Caco-2 (cell line): Measurements from ENCODE around the gene CACNB2. TPM values are rescaled to one million over a fixed set of nuclear protein-coding genes. Genes with fewer than 3 reads are reported as not detected.
"Not testable (repeated sequence)": the region's sequence is repeated elsewhere in the genome, so short reads cannot be mapped to it uniquely, and the experiment has no call there.

Source experiments
- BruUV-seq: library from RNA; stranded (reverse); fragments of 400-500 nt; replicated peaks from 2 replicates; lab custom pipeline; 2021; lab: Mats Ljungman, UMichigan
- CTCF ChIA-PET: fragments of 300-600 bp; sonication (Branson Sonifier 250); formaldehyde crosslinking; loops from one replicate; lab custom pipeline; 2022; ENCODE audit warnings: antibody characterized with exemption; lab: Charles Lee
- POLR2A ChIA-PET: fragments of 300-600 bp; sonication (Branson Sonifier 250); formaldehyde crosslinking; loops from one replicate; lab custom pipeline; 2022; ENCODE audit warnings: antibody characterized with exemption; lab: Charles Lee
- DNase-seq, 2 experiments: peaks; one replicate each; pipeline versions ENCODE4 v3.0.0 to v3.0.0-alpha.2; 2020 to 2022
- H3K27me3 ChIP-seq: replicated peaks from 2 replicates; pipeline ENCODE4 v1.6.0; 2011; ENCODE audit warnings: low read length; ENCODE audit not compliant: control insufficient read depth, insufficient read depth
- H3K36me3 ChIP-seq: 2 replicates; pipeline ENCODE4 v1.5.1; 2011; ENCODE audit warnings: low read length; ENCODE audit not compliant: control insufficient read depth, insufficient read depth
- H3K4me1 ChIP-seq: fragments of 250-450 bp; sonication (Bioruptor Pico); 2 replicates; pipeline ENCODE4 v1.5.1; 2020; ENCODE audit warnings: mild to moderate bottlenecking
- H3K4me3 ChIP-seq: 2 replicates; pipeline ENCODE4 v1.5.1; 2011; ENCODE audit warnings: low read depth, mild to moderate bottlenecking, control low read depth, low read length
- H3K9me3 ChIP-seq: fragments of 250-450 bp; sonication (Bioruptor Pico); 2 replicates; pipeline ENCODE4 v1.5.1; 2020; ENCODE audit warnings: mild to moderate bottlenecking, moderate library complexity
- H3K27ac Mint-ChIP-seq: one replicate; pipeline ENCODE4 v1.8.0; 2022; ENCODE audit warnings: mixed read lengths; ENCODE audit not compliant: unreplicated experiment
- H3K27me3 Mint-ChIP-seq: one replicate; pipeline ENCODE4 v1.8.0; 2022; ENCODE audit warnings: mixed read lengths; ENCODE audit not compliant: insufficient read depth, unreplicated experiment
- H3K36me3 Mint-ChIP-seq: one replicate; pipeline ENCODE4 v1.8.0; 2022; ENCODE audit warnings: mild to moderate bottlenecking, mixed read lengths; ENCODE audit not compliant: insufficient read depth, unreplicated experiment
- H3K4me1 Mint-ChIP-seq: one replicate; pipeline ENCODE4 v1.8.0; 2022; ENCODE audit warnings: low read depth, mixed read lengths; ENCODE audit not compliant: unreplicated experiment
- H3K4me3 Mint-ChIP-seq: one replicate; pipeline ENCODE4 v1.8.0; 2022; ENCODE audit warnings: mild to moderate bottlenecking, moderate library complexity, mixed read lengths; ENCODE audit not compliant: unreplicated experiment
- H3K9me3 Mint-ChIP-seq: one replicate; pipeline ENCODE4 v1.8.0; 2022; ENCODE audit warnings: mixed read lengths; ENCODE audit not compliant: unreplicated experiment
- CTCF ChIP-seq, 2 experiments: fragments of 200-600 bp in 1 of 2; IDR thresholded peaks; 1 replicate in 1 of 2; 2 replicates in 1 of 2; pipeline versions ENCODE4 v1.5.1 to v1.8.0; 2011 to 2022; ENCODE audit warnings: antibody characterized with exemption in 1 of 2, control low read depth in 1 of 2, inconsistent platforms in 1 of 2, low read depth in 1 of 2, low read length in 1 of 2, mild to moderate bottlenecking in 1 of 2, moderate library complexity in 1 of 2; ENCODE audit not compliant: insufficient read depth in 1 of 2, severe bottlenecking in 1 of 2, unreplicated experiment in 1 of 2
- intact Hi-C: fragments of 100-400 bp; cut with micrococcal nuclease; formaldehyde crosslinking; loops from one replicate; pipeline ENCODE4 v1.10.0; 2022; ENCODE audit not compliant: unreplicated experiment
- total RNA-seq: library from RNA; stranded (reverse); gene quantifications from 2 replicates; pipeline ENCODE4 v1.2.3, GENCODE V29; 2022

Gene CACNB2
- total RNA-seq, 1 experiment from 2014 or later: 0.98 TPM

- Mint-ChIP-seq H3K4me1 (no peaks in the 10 kb centered on the region), H3K36me3 (no peaks in the 10 kb centered on the region), H3K27me3 (peaks cover 19% of the 10 kb centered on the region), H3K4me3 (no peak overlapping the region), H3K9me3 (no peaks in the 10 kb centered on the region), H3K27ac (no peak overlapping the region)
- TF ChIP-seq CTCF (IDR thresholded peaks at IDR 0.05; ENCODE audit: insufficient read depth in 1 of 2, low read depth in 1 of 2, low read length in 1 of 2, severe bottlenecking in 1 of 2, unreplicated experiment in 1 of 2): no peak
- 0 out of 2 replicates have a peak, but pooled peaks cover 3% of the 10 kb centered on the region for H3K9me3 ChIP-seq
- H3K36me3 ChIP-seq: no peaks in the 10 kb centered on the region
- ChIA-PET POLR2A (interaction anchor here (0.6 kb wide), 1 partner anchor 1076 kb away, joined by 3 read pairs; no protein-coding TSS in a partner anchor), CTCF (no interaction called here)
- intact Hi-C loops: no loop called here
- no TSS peak for BruUV-seq
- H3K27me3 ChIP-seq: no peaks in the 10 kb centered on the region; the same call in 1 of the 2 replicates
- DNase-seq: no peak
- no peaks in the 10 kb centered on the region for H3K4me1 ChIP-seq
- no peak overlapping the region for H3K4me3 ChIP-seq
These were observed 38.7 kb downstream of the CACNB2 start for GRCh38 chr10:18178854-18179483.

- POLR2A ChIA-PET: no interaction called here
- intact Hi-C loops: no loop called here
These were observed 39.7 kb downstream of the CACNB2 start for GRCh38 chr10:18179891-18180290.

DNA sequence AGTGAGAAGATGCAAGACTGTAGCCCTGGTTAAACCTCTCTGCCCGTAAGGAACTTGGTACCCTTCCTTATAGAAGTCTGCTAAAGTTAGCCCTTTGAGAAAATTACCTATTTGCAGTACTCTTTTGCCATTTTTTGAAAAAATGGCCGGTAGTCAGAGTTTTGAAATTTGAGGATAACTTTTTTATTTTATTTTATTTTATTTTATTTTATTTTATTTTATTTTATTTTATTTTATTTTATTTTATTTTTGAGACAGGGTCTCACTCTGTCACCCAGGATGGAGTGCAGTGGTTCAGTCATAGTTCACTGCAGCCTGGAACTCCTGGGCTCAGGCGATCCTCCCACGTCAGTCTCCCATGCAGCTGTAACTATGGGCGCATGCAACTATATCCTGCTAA is 41.2 kb downstream of the CACNB2 start:
- H3K27ac Mint-ChIP-seq, H3K4me1 Mint-ChIP-seq, CTCF ChIA-PET, H3K4me1 ChIP-seq, DNase-seq, H3K4me3 ChIP-seq, H3K9me3 Mint-ChIP-seq, H3K36me3 ChIP-seq, POLR2A ChIA-PET, H3K36me3 Mint-ChIP-seq, H3K9me3 ChIP-seq, BruUV-seq, H3K27me3 ChIP-seq, intact Hi-C loops, H3K4me3 Mint-ChIP-seq: not testable (repeated sequence)
- peaks cover 12% of the 10 kb centered on the region for H3K27me3 Mint-ChIP-seq

More at GRCh38 chr10:18179891-18180290, 39.7 kb downstream of the CACNB2 start:
- Mint-ChIP-seq H3K36me3 (no peaks in the 10 kb centered on the region), H3K4me1 (no peaks in the 10 kb centered on the region), H3K27me3 (peaks cover 16% of the 10 kb centered on the region), H3K27ac (no peak overlapping the region), H3K4me3 (no peak overlapping the region), H3K9me3 (no peaks in the 10 kb centered on the region)
- DNase-seq: no peak
- BruUV-seq: no TSS peak
- Histone ChIP-seq H3K36me3 (no peaks in the 10 kb centered on the region), H3K27me3 (no peaks in the 10 kb centered on the region; the same call in 1 of the 2 replicates), H3K4me1 (no peaks in the 10 kb centered on the region), H3K9me3 (0 out of 2 replicates have a peak, but pooled peaks cover 3% of the 10 kb centered on the region), H3K4me3 (no peak overlapping the region)
- CTCF ChIA-PET: no interaction called here
- TF ChIP-seq CTCF (IDR thresholded peaks at IDR 0.05; ENCODE audit: insufficient read depth in 1 of 2, low read depth in 1 of 2, low read length in 1 of 2, severe bottlenecking in 1 of 2, unreplicated experiment in 1 of 2): no peak
